ENCODE results near the gene AUTS2. TPM values are rescaled to one million over a fixed set of nuclear protein-coding genes. Genes with fewer than 3 reads are reported as not detected.

Gene AUTS2
- total and polyA plus RNA-seq, 2 experiments from 2014 or later: 32.0 to 91.0 TPM

- Histone ChIP-seq H3K27me3 (ENCODE audit: insufficient read depth) (peaks cover 99% of the 10 kb centered on the region), H3K4me3 (no peak overlapping the region), H3K9me2 (ENCODE audit: insufficient read depth) (no peaks in the 10 kb centered on the region), H4K20me1 (replicated peaks; ENCODE audit: insufficient read depth) (peaks cover 81% of the 10 kb centered on the region), H3K4me1 (ENCODE audit: insufficient read depth) (peaks cover 28% of the 10 kb centered on the region), H3K79me2 (replicated peaks; ENCODE audit: insufficient read depth) (peaks cover 22% of the 10 kb centered on the region), H3K36me3 (ENCODE audit: insufficient read depth) (no peaks in the 10 kb centered on the region), H3K27ac (ENCODE audit: low read depth) (no peak overlapping the region), H3K4me2 (no peak overlapping the region), H2AFZ (no peak overlapping the region), H3F3A (replicated peaks; ENCODE audit: low read depth) (no peaks in the 10 kb centered on the region)
- no peak overlapping the region for H3K27ac Mint-ChIP-seq
- no peaks in the 10 kb centered on the region for H3K36me3 Mint-ChIP-seq (ENCODE audit: low read depth)
- H3K4me1 Mint-ChIP-seq: peaks cover 43% of the 10 kb centered on the region
- no peaks in the 10 kb centered on the region for H3K9me3 Mint-ChIP-seq
- no peak overlapping the region for H3K4me3 Mint-ChIP-seq
- DNase-seq (ENCODE audit: low spot score): peak; percentile 91
- TF ChIP-seq ETS1 (IDR thresholded peaks at IDR 0.05) (no peak), POLR2AphosphoS5 (IDR thresholded peaks at IDR 0.05; ENCODE audit: low read depth) (peak; percentile 58), NANOG (IDR thresholded peaks at IDR 0.05; ENCODE audit: borderline replicate concordance) (peak; percentile 88; the same call in 1 of the 2 replicates), CREB1 (CRISPR knock-in tag; IDR thresholded peaks at IDR 0.05; ENCODE audit: low read depth) (peak; percentile 55; the same call in 1 of the 2 replicates), ZNF114 (CRISPR knock-in tag; IDR thresholded peaks at IDR 0.05) (no peak), ZNF331 (CRISPR knock-in tag; IDR thresholded peaks at IDR 0.05; ENCODE audit: low read depth) (no peak)
- peaks cover 21% of the 10 kb centered on the region for H3K27me3 Mint-ChIP-seq (ENCODE audit: insufficient read depth, low read depth, poor library complexity)
- ATAC-seq: peak; percentile 98
These were observed 10.6 kb downstream of the AUTS2 start for GRCh38 chr7:69608878-69609277.

- peaks cover 15% of the 10 kb centered on the region; the same call in 1 of the 2 replicates for H3K79me2 ChIP-seq (replicated peaks; ENCODE audit: insufficient read depth)
- ATAC-seq: no peak
- TF ChIP-seq EZH2 (IDR thresholded peaks at IDR 0.05; ENCODE audit: low read depth, unreplicated experiment) (peak; percentile 12), POLR2AphosphoS5 (IDR thresholded peaks at IDR 0.05; ENCODE audit: low read depth) (no peak)
These were observed 11.5 kb downstream of the AUTS2 start for GRCh38 chr7:69609541-69610373.

More at GRCh38 chr7:69609541-69610373, 11.5 kb downstream of the AUTS2 start:
- Mint-ChIP-seq H3K27me3 (ENCODE audit: insufficient read depth, low read depth, poor library complexity) (peaks cover 29% of the 10 kb centered on the region), H3K36me3 (ENCODE audit: low read depth) (no peaks in the 10 kb centered on the region), H3K4me3 (no peak overlapping the region), H3K27ac (no peak overlapping the region), H3K9me3 (no peaks in the 10 kb centered on the region), H3K4me1 (peaks cover 47% of the 10 kb centered on the region)
- peaks cover 28% of the 10 kb centered on the region for H3K4me1 ChIP-seq (ENCODE audit: insufficient read depth)
- peaks cover 78% of the 10 kb centered on the region for H4K20me1 ChIP-seq (replicated peaks; ENCODE audit: insufficient read depth)
- no peak overlapping the region for H3K4me3 ChIP-seq
- no peak for DNase-seq (ENCODE audit: low spot score)
- H3K9me2 ChIP-seq (ENCODE audit: insufficient read depth): no peaks in the 10 kb centered on the region
- no peak overlapping the region for H3K27ac ChIP-seq (ENCODE audit: low read depth)
- H2AFZ ChIP-seq: no peak overlapping the region
- no peak overlapping the region for H3K4me2 ChIP-seq
- peaks cover 99% of the 10 kb centered on the region for H3K27me3 ChIP-seq (ENCODE audit: insufficient read depth)
- H3F3A ChIP-seq (replicated peaks; ENCODE audit: low read depth): no peaks in the 10 kb centered on the region
- H3K36me3 ChIP-seq (ENCODE audit: insufficient read depth): no peaks in the 10 kb centered on the region

Data from GM23338 (cell line).